Ovary (tissue), 3 donors: ENCODE measurements around the gene EPAS1.

Source experiments
- CTCF ChIP-seq, 3 donors: fragments of 450-650 bp in 2 of 3; fragments of 200-600 bp in 1 of 3; IDR thresholded peaks; one replicate each; pipeline versions ENCODE4 v1.5.1 to v1.8.0; 2016 to 2022; ENCODE audit warnings: antibody characterized with exemption in 3 of 3, mild to moderate bottlenecking in 1 of 3
- EP300 ChIP-seq: sonication (generic); formaldehyde crosslinking; IDR thresholded peaks from one replicate; pipeline ENCODE4 v1.6.1; 2017; ENCODE audit warnings: antibody characterized with exemption
- donor health status: DM: no; HTN: no; CAD: no.

- no peak for TF ChIP-seq CTCF (IDR thresholded peaks at IDR 0.05)
- no peak for TF ChIP-seq EP300
Observed at GRCh38 chr2:46319711-46320110, 22.5 kb downstream of the EPAS1 start.
